Measurements from ENCODE around the gene SHANK3.
A peak's percentile ranks its signal among the peaks of the same experiment; 100 is the strongest.

DNA sequence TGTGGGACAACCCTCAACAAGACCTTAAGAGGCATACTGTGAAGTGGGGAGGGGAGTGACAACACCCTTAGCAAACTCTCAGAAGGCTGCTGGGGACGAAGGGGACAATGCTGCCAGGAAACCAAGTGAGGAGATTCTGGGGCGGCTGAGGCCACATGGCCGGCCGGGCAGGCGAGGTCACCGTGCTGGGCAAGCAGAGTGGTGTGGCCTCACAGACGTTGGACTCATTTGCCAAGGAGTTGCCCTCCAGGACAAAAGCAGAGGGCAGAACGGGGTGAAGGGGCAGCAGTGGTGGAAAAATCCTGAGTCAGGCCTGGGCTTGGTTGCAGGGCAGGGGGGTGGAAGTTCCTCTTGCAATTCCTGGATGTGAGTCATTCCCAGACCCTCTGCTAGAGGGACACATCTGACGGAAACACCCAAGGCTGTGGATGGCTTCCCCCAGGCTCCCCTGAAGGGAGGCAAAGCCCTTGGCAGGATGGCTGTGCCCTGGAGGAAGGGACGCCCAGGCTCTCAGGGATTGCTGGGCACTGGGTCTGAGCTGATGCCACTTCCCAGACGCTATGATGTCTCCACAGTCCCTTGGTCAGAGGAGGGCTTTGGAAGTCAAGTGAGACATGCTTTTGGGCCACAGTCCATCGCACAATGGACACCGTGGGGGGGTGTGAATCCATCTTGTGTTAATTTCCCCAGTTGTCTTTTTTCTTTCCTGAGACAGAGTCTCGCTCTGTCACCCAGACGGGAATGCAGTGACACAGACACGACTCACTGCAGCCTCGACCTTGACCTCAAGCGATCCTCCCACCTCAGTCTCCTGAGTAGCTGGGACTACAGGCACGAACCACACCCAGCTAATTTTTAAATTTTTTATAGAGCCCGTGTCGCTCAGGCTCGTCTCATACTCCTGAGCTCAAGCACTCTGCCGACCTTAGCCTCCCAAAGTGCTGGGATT, 16.2 kb upstream of the SHANK3 start:
- TF ChIP-seq, protein P1, sequence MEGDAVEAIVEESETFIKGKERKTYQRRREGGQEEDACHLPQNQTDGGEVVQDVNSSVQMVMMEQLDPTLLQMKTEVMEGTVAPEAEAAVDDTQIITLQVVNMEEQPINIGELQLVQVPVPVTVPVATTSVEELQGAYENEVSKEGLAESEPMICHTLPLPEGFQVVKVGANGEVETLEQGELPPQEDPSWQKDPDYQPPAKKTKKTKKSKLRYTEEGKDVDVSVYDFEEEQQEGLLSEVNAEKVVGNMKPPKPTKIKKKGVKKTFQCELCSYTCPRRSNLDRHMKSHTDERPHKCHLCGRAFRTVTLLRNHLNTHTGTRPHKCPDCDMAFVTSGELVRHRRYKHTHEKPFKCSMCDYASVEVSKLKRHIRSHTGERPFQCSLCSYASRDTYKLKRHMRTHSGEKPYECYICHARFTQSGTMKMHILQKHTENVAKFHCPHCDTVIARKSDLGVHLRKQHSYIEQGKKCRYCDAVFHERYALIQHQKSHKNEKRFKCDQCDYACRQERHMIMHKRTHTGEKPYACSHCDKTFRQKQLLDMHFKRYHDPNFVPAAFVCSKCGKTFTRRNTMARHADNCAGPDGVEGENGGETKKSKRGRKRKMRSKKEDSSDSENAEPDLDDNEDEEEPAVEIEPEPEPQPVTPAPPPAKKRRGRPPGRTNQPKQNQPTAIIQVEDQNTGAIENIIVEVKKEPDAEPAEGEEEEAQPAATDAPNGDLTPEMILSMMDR (IDR thresholded peaks at IDR 0.05): no peak
- TF ChIP-seq NFIC (IDR thresholded peaks at IDR 0.05; ENCODE audit: borderline replicate concordance): no peak
- no peak for TF ChIP-seq RAD21 (IDR thresholded peaks at IDR 0.05; ENCODE audit: low read length)
- TF ChIP-seq, protein P2, sequence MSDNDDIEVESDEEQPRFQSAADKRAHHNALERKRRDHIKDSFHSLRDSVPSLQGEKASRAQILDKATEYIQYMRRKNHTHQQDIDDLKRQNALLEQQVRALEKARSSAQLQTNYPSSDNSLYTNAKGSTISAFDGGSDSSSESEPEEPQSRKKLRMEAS (IDR thresholded peaks at IDR 0.05; ENCODE audit: low read depth): peak; percentile 10
- no peak for TF ChIP-seq RFX5 (IDR thresholded peaks at IDR 0.05; ENCODE audit: low read length)
- TF ChIP-seq RXRA (IDR thresholded peaks at IDR 0.05; ENCODE audit: borderline replicate concordance, low read depth): no peak
- no peak for TF ChIP-seq GABPA (IDR thresholded peaks at IDR 0.05; ENCODE audit: low read depth)
- no peak for TF ChIP-seq CHD2 (IDR thresholded peaks at IDR 0.05; ENCODE audit: low read length, partially characterized antibody)
- no peak for TF ChIP-seq RCOR1 (IDR thresholded peaks at IDR 0.05; ENCODE audit: low read length)
